Dendritic cell treated with granulocyte-macrophage colony-stimulating factor and Interleukin-4, amounts not matched to agents 40 ng/mL and 50 ng/mL, for 4 days (primary cell): ENCODE data around the gene RNPC3.

Source experiments
- H3K27ac Mint-ChIP-seq: one replicate; pipeline ENCODE4 v1.8.0; 2022; ENCODE audit warnings: mild to moderate bottlenecking, mixed read lengths
- H3K27me3 Mint-ChIP-seq: one replicate; pipeline ENCODE4 v1.8.0; 2022; ENCODE audit warnings: mild to moderate bottlenecking, mixed read lengths
- H3K36me3 Mint-ChIP-seq: one replicate; pipeline ENCODE4 v1.8.0; 2022; ENCODE audit warnings: low read depth, mixed read lengths
- H3K4me1 Mint-ChIP-seq: one replicate; pipeline ENCODE4 v1.8.0; 2022; ENCODE audit warnings: low read depth, mixed read lengths
- H3K4me3 Mint-ChIP-seq: one replicate; pipeline ENCODE4 v1.8.0; 2022; ENCODE audit warnings: mild to moderate bottlenecking, moderate library complexity, mixed read lengths
- H3K9me3 Mint-ChIP-seq: one replicate; pipeline ENCODE4 v1.8.0; 2022; ENCODE audit warnings: mixed read lengths
- intact Hi-C: fragments of 100-400 bp; cut with micrococcal nuclease; formaldehyde crosslinking; loops from one replicate; pipeline ENCODE4 v1.15.0; 2022

RNPC3 gene, protein sequence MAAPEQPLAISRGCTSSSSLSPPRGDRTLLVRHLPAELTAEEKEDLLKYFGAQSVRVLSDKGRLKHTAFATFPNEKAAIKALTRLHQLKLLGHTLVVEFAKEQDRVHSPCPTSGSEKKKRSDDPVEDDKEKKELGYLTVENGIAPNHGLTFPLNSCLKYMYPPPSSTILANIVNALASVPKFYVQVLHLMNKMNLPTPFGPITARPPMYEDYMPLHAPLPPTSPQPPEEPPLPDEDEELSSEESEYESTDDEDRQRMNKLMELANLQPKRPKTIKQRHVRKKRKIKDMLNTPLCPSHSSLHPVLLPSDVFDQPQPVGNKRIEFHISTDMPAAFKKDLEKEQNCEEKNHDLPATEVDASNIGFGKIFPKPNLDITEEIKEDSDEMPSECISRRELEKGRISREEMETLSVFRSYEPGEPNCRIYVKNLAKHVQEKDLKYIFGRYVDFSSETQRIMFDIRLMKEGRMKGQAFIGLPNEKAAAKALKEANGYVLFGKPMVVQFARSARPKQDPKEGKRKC

DNA sequence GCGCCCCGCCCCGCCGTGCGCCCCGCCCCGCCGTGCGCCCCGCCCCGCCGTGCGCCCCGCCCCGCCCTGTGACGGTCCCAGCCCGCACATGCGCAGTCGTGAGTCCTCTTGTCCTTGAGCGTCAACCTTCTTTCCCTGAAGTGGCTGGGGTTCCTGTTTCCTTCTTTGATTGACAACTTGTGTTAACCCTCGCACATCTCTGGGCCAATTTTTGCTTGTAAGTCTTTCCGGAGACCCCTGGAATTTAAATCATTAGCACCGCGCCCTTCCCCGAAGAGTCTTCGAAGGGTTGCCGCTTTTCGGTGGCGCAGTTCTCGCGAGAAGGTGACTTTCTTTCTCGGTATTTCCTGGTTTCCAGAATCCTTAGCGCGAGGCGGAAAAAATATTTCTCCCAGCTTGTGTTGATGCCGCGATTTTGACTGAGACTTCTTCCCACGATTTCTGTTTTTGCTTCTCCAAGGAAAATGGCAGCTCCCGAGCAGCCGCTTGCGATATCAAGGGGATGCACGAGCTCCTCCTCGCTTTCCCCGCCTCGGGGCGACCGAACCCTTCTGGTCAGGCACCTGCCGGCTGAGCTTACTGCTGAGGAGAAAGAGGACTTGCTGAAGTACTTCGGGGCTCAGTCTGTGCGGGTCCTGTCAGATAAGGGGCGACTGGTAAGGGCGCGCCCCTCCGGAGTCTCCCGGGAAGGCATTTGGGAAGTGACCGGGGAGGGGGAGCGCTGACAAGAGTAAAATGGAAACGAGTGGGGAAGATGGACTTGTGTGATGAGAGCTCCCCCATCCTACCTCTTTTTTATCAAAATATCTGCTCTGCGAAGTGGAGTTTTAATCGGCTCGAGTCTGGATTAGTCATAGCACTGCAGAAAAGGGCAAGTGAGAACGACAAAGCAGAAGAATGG is at the start of gene RNPC3:
Gene RNPC3 (plus strand): TSS at position 93 of the 901 bp plus-strand sequence. CDS start 372 bp downstream, at position 465.
- Mint-ChIP-seq H3K4me3 (peak within 1 kb of the TSS; percentile 99), H3K27ac (peak within 1 kb of the TSS; percentile 100), H3K4me1 (peaks cover 51% of the 10 kb centered on the region), H3K36me3 (peaks cover 40% of the 10 kb centered on the region), H3K27me3 (no peaks in the 10 kb centered on the region), H3K9me3 (no peaks in the 10 kb centered on the region)
- intact Hi-C loops, result no loop called here

GRCh38 chr1:103477101-103477500 is 48.4 kb upstream of the RNPC3 start:
- Mint-ChIP-seq H3K36me3 (no peaks in the 10 kb centered on the region), H3K27me3 (no peaks in the 10 kb centered on the region), H3K27ac (no peak overlapping the region), H3K4me1 (no peaks in the 10 kb centered on the region), H3K9me3 (no peaks in the 10 kb centered on the region), H3K4me3 (no peak overlapping the region)
- intact Hi-C loops, result no loop called here

DNA sequence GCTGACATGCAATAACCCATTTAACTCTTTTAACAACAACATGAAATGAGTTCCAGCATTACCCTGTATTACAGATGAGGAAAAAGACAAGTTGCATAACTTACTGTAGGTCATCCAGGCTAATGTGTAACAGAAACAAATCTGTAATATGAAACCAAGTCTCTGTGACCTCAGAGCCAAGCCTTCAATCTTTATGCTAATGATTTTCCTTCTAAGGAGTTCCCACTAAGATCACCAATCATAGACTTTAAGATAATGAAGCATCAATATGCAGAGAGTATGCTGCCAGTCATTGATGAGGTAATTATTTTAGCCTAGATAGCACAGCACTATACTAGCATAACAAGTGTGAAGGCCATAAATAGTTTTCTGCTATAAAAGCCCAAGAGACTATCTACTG is 35.6 kb upstream of the RNPC3 start:
- Mint-ChIP-seq H3K9me3 (no peaks in the 10 kb centered on the region), H3K36me3 (no peaks in the 10 kb centered on the region), H3K27me3 (no peaks in the 10 kb centered on the region), H3K4me1 (no peaks in the 10 kb centered on the region), H3K27ac (no peak overlapping the region), H3K4me3 (no peak overlapping the region)
- intact Hi-C loops, result no loop called here

DNA sequence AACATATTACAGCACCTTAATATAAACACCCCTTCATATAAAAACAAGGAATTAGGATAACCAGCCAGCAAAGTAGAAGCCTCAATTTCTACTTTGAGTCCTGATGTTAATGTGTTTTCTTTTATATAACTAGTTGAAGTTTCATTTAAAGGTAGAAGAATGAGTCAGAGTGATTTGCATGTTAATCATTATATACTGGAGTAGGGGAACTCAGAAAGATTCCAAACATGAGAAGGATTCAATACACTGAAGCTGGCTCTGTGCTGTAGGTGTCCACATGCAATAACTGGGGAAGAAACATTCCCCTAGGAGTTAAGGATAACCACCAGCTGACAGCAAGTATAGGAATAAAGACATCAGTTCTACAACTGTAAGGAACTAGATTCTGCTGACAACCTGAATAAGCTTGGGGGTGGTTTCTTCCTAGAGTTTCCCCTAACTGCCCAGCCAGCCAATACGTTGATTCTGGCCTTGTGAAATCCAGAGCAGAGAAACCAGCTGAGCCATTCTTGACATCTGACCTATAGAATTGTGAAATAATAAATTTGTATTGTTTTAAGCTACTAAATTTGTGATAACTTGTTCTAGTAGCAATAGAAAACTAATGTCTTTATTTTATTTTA is 33.4 kb upstream of the RNPC3 start:
- Mint-ChIP-seq H3K4me3 (no peak overlapping the region), H3K4me1 (no peaks in the 10 kb centered on the region), H3K36me3 (no peaks in the 10 kb centered on the region), H3K9me3 (no peaks in the 10 kb centered on the region), H3K27me3 (no peaks in the 10 kb centered on the region), H3K27ac (no peak overlapping the region)
- intact Hi-C loops, result no loop called here

- Mint-ChIP-seq H3K36me3 (no peaks in the 10 kb centered on the region), H3K4me1 (no peaks in the 10 kb centered on the region), H3K27me3 (no peaks in the 10 kb centered on the region), H3K27ac (no peak overlapping the region), H3K9me3 (no peaks in the 10 kb centered on the region), H3K4me3 (no peak overlapping the region)
- intact Hi-C loops, result no loop called here
These were observed 29.4 kb upstream of the RNPC3 start for GRCh38 chr1:103496014-103496635.

DNA sequence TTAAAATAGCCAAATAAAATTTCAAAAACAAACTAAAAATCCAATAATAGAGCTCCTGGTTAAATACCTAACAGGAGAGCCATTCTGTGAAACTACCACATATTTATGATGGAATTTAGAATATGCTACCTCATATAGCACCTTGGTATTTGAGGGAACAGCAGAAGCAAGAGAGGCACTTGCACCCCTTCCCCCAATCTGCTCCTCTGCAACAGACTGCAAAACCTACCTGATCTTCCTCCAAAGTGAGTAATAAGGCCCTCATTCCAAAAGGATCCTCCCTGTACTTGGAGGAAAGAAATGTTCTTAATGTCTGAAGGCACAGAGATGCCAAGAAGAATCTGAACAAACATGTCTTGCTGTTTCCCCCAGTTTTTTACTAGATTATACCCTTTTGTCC is 28.1 kb upstream of the RNPC3 start:
- H3K4me1 Mint-ChIP-seq, result no peaks in the 10 kb centered on the region
- intact Hi-C loops, result no loop called here
- H3K27ac Mint-ChIP-seq, result no peak overlapping the region
- no peaks in the 10 kb centered on the region for H3K9me3 Mint-ChIP-seq
- H3K36me3 Mint-ChIP-seq, result no peaks in the 10 kb centered on the region
- peaks cover 2% of the 10 kb centered on the region for H3K27me3 Mint-ChIP-seq
- no peak overlapping the region for H3K4me3 Mint-ChIP-seq

GRCh38 chr1:103509250-103509649 is 16.2 kb upstream of the RNPC3 start:
- H3K9me3 Mint-ChIP-seq, result peaks cover 12% of the 10 kb centered on the region
- peaks cover 1% of the 10 kb centered on the region for H3K27me3 Mint-ChIP-seq
- peaks cover 23% of the 10 kb centered on the region for H3K36me3 Mint-ChIP-seq
- H3K4me1 Mint-ChIP-seq, result peaks cover 9% of the 10 kb centered on the region
- intact Hi-C loops, result no loop called here
- H3K27ac Mint-ChIP-seq, result no peak overlapping the region
- no peak overlapping the region for H3K4me3 Mint-ChIP-seq

GRCh38 chr1:103513711-103514110 is 11.8 kb upstream of the RNPC3 start:
- H3K4me1 Mint-ChIP-seq, result peaks cover 9% of the 10 kb centered on the region
- H3K27ac Mint-ChIP-seq, result no peak overlapping the region
- no peak overlapping the region for H3K4me3 Mint-ChIP-seq
- peaks cover 23% of the 10 kb centered on the region for H3K36me3 Mint-ChIP-seq
- H3K9me3 Mint-ChIP-seq, result peaks cover 12% of the 10 kb centered on the region
- intact Hi-C loops, result loop anchor here (10.0 kb wide), 1 partner anchor 1989 kb away; no protein-coding TSS in a partner anchor
- no peaks in the 10 kb centered on the region for H3K27me3 Mint-ChIP-seq

DNA sequence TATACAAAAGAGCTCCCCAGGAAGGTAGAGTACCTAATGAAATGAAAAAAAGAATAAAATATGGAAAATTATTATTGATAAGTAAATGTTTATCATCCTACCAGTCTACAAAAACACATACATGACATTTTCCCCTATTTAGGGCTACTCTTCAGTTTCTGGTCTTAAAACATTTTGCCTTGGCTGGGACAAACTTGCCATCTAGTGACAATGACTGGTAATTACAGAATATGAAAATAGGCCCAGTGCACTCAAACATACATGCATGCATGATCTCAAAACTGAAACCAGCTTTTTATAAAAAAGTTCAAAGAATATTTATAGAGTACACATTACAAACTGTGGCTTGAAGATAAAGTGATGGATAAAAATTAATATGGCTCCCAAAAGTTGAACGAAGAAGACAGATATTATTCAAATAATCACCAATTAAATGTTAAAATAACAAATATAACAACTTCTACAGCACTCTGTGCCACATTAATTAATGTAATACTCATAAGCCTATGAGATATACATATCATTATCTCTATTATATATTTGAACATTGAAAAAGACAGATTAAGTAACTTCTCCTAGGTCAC is 10.5 kb upstream of the RNPC3 start:
- Mint-ChIP-seq H3K27me3 (no peaks in the 10 kb centered on the region), H3K4me1 (peaks cover 4% of the 10 kb centered on the region), H3K36me3 (peaks cover 23% of the 10 kb centered on the region), H3K4me3 (no peak overlapping the region), H3K27ac (no peak overlapping the region), H3K9me3 (peaks cover 12% of the 10 kb centered on the region)
- intact Hi-C loops, result loop anchor here (1.0 to 10.0 kb wide), 2 partner anchors 409 to 1990 kb away; no protein-coding TSS in a partner anchor

DNA sequence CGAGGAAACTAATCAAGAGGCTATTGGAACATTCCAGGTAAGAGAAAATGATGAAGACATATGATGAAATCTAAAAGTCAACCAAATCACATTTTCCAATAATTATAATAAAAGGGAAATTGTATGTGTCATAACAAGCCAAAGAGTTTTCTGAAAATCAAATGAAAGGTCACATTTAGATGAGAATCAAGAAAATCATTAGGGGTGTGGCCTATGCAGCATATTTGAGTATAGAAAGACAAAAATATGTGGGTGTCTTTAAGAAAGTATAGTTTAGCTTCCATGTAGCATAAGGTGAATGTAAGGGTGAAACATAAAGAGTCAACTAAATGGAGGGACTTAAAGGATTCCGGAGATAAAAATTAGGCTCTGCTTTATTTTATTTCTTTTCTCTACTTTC is 9.2 kb upstream of the RNPC3 start:
- intact Hi-C loops, result loop anchor here (10.0 kb wide), 1 partner anchor 1991 kb away; no protein-coding TSS in a partner anchor

GRCh38 chr1:103516693-103517092 is 8.8 kb upstream of the RNPC3 start:
- Mint-ChIP-seq H3K36me3 (peaks cover 9% of the 10 kb centered on the region), H3K27ac (no peak overlapping the region), H3K9me3 (peaks cover 5% of the 10 kb centered on the region), H3K4me1 (no peaks in the 10 kb centered on the region), H3K4me3 (no peak overlapping the region), H3K27me3 (no peaks in the 10 kb centered on the region)
- intact Hi-C loops, result loop anchor here (10.0 kb wide), 1 partner anchor 1992 kb away; no protein-coding TSS in a partner anchor

More for the DNA sequence above, 9.2 kb upstream of the RNPC3 start:
- Mint-ChIP-seq H3K9me3 (peaks cover 9% of the 10 kb centered on the region), H3K4me1 (no peaks in the 10 kb centered on the region), H3K27me3 (no peaks in the 10 kb centered on the region), H3K27ac (no peak overlapping the region), H3K36me3 (peaks cover 13% of the 10 kb centered on the region), H3K4me3 (no peak overlapping the region)

DNA sequence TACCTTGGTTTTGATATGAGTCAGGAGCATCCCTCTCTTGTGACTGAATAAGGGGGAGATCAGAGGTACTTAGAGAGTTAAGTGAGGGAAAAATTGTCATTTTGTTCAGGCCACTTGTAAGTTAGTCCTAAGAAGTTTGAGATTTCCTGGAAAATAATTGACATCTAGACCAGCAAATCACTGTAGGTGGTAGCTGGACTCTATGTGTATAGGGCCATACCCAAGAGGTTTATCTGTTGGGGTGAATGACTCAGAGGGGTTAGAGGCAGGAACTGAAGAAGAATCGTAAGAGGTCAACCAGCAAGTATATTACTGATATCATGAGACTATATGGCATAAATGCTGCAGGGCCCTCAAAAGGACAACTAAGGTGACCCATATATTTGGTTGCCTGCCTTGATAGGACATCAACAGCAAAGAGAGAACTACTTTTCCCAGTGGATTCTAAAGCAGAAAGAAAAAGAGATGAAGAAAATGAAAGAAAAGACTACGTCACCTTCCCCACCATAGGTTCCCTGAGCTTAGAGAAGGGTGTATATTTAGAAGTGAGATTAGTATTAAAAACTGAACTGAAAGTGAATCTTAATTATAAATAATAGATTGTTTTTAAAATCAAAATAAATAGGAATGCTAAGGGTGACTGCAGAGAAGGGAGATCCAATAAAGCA is 8.0 kb upstream of the RNPC3 start:
- intact Hi-C loops, result loop anchor here (10.0 kb wide), 1 partner anchor 1993 kb away; no protein-coding TSS in a partner anchor
- Mint-ChIP-seq H3K4me1 (no peaks in the 10 kb centered on the region), H3K27me3 (no peaks in the 10 kb centered on the region), H3K4me3 (no peak overlapping the region), H3K9me3 (no peaks in the 10 kb centered on the region), H3K27ac (no peak overlapping the region), H3K36me3 (peaks cover 1% of the 10 kb centered on the region)
